RKO (cell line): Measurements from ENCODE around the gene SPSB4.

Experiments
- DNase-seq: peaks from one replicate; pipeline ENCODE4 v3.0.0-alpha.2; 2016; ENCODE audit warnings: low spot score

Gene SPSB4

GRCh38 chr3:141076036-141076773, 25.1 kb downstream of the SPSB4 start:
- DNase-seq = no peak

- no peak for DNase-seq
These were observed 25.8 kb downstream of the SPSB4 start for GRCh38 chr3:141076797-141077571.

- DNase-seq = no peak
These were observed 26.5 kb downstream of the SPSB4 start for GRCh38 chr3:141077631-141078030.

- no peak for DNase-seq
These were observed 27.1 kb downstream of the SPSB4 start for GRCh38 chr3:141078200-141078599.

- DNase-seq = no peak
These were observed 29.3 kb downstream of the SPSB4 start for GRCh38 chr3:141080431-141080830.

GRCh38 chr3:141081141-141081795, 30.1 kb downstream of the SPSB4 start:
- DNase-seq = no peak

- no peak for DNase-seq
These were observed 30.9 kb downstream of the SPSB4 start for GRCh38 chr3:141082064-141082463.

- no peak for DNase-seq
These were observed 32.1 kb downstream of the SPSB4 start for GRCh38 chr3:141083226-141083625.

- no peak for DNase-seq
These were observed 32.9 kb downstream of the SPSB4 start for GRCh38 chr3:141083836-141084649.

- DNase-seq = no peak
These were observed 34.4 kb downstream of the SPSB4 start for GRCh38 chr3:141085343-141086070.

GRCh38 chr3:141086188-141086587, 35.0 kb downstream of the SPSB4 start:
- no peak for DNase-seq

- DNase-seq = no peak
These were observed 36.1 kb downstream of the SPSB4 start for GRCh38 chr3:141087076-141087777.

- no peak for DNase-seq
These were observed 36.6 kb downstream of the SPSB4 start for GRCh38 chr3:141087778-141088130.

- DNase-seq = no peak
These were observed 38.4 kb downstream of the SPSB4 start for GRCh38 chr3:141089339-141090152.

GRCh38 chr3:141091426-141091825, 40.3 kb downstream of the SPSB4 start:
- no peak for DNase-seq

GRCh38 chr3:141092663-141093062, 41.5 kb downstream of the SPSB4 start:
- no peak for DNase-seq

- DNase-seq = peak; percentile 12
These were observed 42.2 kb downstream of the SPSB4 start for GRCh38 chr3:141093397-141093796.

- no peak for DNase-seq
These were observed 43.0 kb downstream of the SPSB4 start for GRCh38 chr3:141093971-141094684.

- no peak for DNase-seq
These were observed 43.8 kb downstream of the SPSB4 start for GRCh38 chr3:141094790-141095545.
